ENCODE results near the gene ADARB2. TPM values are rescaled to one million over a fixed set of nuclear protein-coding genes. Genes with fewer than 3 reads are reported as not detected.

The ADARB2 gene
- total RNA-seq, 4 donors from 2014 or later, result 0.80 to 4.9 (median 2.3) TPM

DNA sequence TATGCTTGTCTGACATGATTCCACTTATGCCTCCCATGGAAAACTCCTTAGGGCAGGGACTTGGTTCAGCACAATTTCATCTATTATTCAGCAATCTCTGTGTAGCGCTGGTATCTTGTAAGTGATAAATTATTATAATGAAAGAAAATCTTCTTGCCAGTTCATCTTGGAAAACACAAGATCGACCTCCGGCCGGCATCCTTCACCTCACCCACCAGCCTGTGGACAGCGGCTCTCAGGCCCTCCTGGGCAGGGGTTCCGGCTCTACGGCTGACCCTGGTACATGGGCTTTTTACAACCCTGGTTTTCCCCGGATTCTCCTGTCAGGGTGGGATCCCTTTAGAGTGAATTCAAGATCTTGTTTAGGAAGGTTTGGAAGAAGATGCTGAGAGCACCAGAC is 145.6 kb downstream of the ADARB2 start:
- intact Hi-C loops (cut with DNase I; ENCODE audit: low total_unique reads) (no loop called here), in situ Hi-C loops (cut with MboI; ENCODE audit: low pct_ligation_motif_present in 1 of 4, low pct_unique_long_range_greater_than_20kb in 1 of 4, low sequenced_read_pairs in 3 of 4) (no loop called here)
- H3K27ac ChIP-seq, result no peak overlapping the region
- no peaks in the 10 kb centered on the region for H3K9me3 ChIP-seq
- 75 to 88% methylated on average over 5 to 8 of the region's 8 CpGs for WGBS, 2 donors (ENCODE audit: low coverage in 1 of 2)
- no peaks in the 10 kb centered on the region for H3K36me3 ChIP-seq
- no peak for DNase-seq
- no peaks in the 10 kb centered on the region for H3K27me3 ChIP-seq
- H3K4me1 ChIP-seq, result no peaks in the 10 kb centered on the region
- H3K4me3 ChIP-seq, result no peak overlapping the region
- TF ChIP-seq, protein P1, sequence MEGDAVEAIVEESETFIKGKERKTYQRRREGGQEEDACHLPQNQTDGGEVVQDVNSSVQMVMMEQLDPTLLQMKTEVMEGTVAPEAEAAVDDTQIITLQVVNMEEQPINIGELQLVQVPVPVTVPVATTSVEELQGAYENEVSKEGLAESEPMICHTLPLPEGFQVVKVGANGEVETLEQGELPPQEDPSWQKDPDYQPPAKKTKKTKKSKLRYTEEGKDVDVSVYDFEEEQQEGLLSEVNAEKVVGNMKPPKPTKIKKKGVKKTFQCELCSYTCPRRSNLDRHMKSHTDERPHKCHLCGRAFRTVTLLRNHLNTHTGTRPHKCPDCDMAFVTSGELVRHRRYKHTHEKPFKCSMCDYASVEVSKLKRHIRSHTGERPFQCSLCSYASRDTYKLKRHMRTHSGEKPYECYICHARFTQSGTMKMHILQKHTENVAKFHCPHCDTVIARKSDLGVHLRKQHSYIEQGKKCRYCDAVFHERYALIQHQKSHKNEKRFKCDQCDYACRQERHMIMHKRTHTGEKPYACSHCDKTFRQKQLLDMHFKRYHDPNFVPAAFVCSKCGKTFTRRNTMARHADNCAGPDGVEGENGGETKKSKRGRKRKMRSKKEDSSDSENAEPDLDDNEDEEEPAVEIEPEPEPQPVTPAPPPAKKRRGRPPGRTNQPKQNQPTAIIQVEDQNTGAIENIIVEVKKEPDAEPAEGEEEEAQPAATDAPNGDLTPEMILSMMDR (IDR thresholded peaks at IDR 0.05), result no peak
- TF ChIP-seq POLR2AphosphoS5 (IDR thresholded peaks at IDR 0.05) (no peak), POLR2A (IDR thresholded peaks at IDR 0.05) (no peak), EP300 (IDR thresholded peaks at IDR 0.05; ENCODE audit: low read depth) (no peak)

DNA sequence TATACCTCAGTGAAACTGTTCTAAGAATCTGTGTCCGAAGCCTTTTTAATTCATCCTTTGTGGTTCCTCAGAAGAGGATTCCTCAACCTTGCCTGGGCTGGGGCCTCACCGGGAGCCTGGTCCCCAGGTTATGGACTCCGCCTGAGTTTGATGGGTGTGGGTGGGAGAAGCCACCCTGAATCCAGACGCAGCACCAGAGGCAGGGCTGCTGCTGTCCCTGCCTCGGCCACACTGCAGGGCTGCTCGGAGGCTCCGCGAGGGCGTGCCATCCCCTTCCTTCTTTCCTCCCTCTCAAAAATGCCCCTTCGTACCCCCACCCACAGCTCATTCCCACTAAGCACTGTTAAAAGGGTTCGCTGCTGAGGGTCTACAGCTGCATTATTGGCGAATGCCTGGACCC is 146.3 kb downstream of the ADARB2 start:
- Histone ChIP-seq H3K27me3 (no peaks in the 10 kb centered on the region), H3K4me1 (no peaks in the 10 kb centered on the region), H3K36me3 (no peaks in the 10 kb centered on the region), H3K4me3 (no peak overlapping the region), H3K27ac (no peak overlapping the region), H3K9me3 (no peaks in the 10 kb centered on the region)
- no peak for DNase-seq
- TF ChIP-seq POLR2AphosphoS5 (IDR thresholded peaks at IDR 0.05) (no peak), EP300 (IDR thresholded peaks at IDR 0.05; ENCODE audit: low read depth) (no peak), POLR2A (IDR thresholded peaks at IDR 0.05) (no peak)
- TF ChIP-seq, protein P1 (IDR thresholded peaks at IDR 0.05), result no peak
- in situ Hi-C loops (cut with MboI; ENCODE audit: low pct_ligation_motif_present in 1 of 4, low pct_unique_long_range_greater_than_20kb in 1 of 4, low sequenced_read_pairs in 3 of 4), result no loop called here
- WGBS, 2 donors (ENCODE audit: low coverage in 1 of 2), result 81 to 90% methylated on average over 2 to 12 of the region's 12 CpGs
- intact Hi-C loops (cut with DNase I; ENCODE audit: low total_unique reads), result no loop called here

DNA sequence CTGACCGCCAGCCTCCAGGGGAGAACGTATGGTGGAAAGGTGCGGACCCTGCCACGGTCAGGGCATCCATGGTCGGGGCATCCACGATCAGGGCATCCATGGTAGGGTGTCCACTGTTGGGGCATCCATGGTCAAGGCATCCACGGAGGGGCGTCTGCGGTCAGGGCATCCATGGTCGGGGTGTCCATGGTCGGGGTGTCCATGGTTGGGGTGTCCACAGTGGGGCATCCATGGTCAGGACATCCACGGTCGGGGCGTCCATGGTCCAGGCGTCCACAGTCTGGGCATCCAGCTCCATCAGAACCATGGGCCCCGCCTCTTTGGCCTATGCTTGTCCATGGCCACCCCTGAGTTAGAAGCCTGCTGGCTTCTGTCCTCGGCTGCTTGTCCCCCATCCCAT is 148.1 kb downstream of the ADARB2 start:
- Histone ChIP-seq H3K4me1 (no peaks in the 10 kb centered on the region), H3K27me3 (no peaks in the 10 kb centered on the region), H3K9me3 (no peaks in the 10 kb centered on the region), H3K27ac (no peak overlapping the region), H3K36me3 (no peaks in the 10 kb centered on the region), H3K4me3 (no peak overlapping the region)
- DNase-seq, result no peak
- intact Hi-C loops (cut with DNase I; ENCODE audit: low total_unique reads), result no loop called here
- in situ Hi-C loops (cut with MboI; ENCODE audit: low pct_ligation_motif_present in 1 of 4, low pct_unique_long_range_greater_than_20kb in 1 of 4, low sequenced_read_pairs in 3 of 4), result no loop called here
- TF ChIP-seq POLR2A (IDR thresholded peaks at IDR 0.05) (no peak), POLR2AphosphoS5 (IDR thresholded peaks at IDR 0.05) (no peak), EP300 (IDR thresholded peaks at IDR 0.05; ENCODE audit: low read depth) (no peak)
- TF ChIP-seq, protein P1 (IDR thresholded peaks at IDR 0.05), result no peak
- 93% methylated on average over 17 of the region's 17 CpGs; no CpG with 5 or more reads in 1 of the 2 donors for WGBS, 2 donors (ENCODE audit: low coverage in 1 of 2)

DNA sequence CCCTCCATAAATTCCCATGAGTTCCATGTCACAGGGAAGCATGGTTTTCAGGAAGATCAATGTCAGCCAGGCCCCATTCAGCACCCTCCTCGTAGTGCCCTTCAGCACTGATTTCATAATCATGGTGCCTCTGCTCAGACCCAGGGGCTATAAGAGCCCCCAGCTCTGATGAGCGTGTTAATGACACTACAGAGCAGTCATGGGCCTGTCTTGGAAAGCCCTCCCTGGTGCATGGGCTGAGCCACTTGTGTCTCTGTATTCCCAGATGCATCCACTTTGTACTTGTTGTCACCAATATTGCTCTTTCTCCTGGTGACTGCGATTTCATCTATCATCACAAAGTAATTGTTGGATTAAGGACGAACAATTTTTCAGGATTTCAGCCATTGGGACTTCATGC is 154.6 kb downstream of the ADARB2 start:
- in situ Hi-C loops (cut with MboI; ENCODE audit: low pct_ligation_motif_present in 1 of 4, low pct_unique_long_range_greater_than_20kb in 1 of 4, low sequenced_read_pairs in 3 of 4), result no loop called here
- intact Hi-C loops (cut with DNase I; ENCODE audit: low total_unique reads), result no loop called here
- H3K4me1 ChIP-seq, result no peaks in the 10 kb centered on the region
- no peaks in the 10 kb centered on the region for H3K27me3 ChIP-seq
- DNase-seq, result no peak
- no peak overlapping the region for H3K4me3 ChIP-seq
- WGBS, 2 donors (ENCODE audit: low coverage in 1 of 2), result 64 to 80% methylated on average over 1 to 4 of the region's 4 CpGs
- H3K9me3 ChIP-seq, result no peaks in the 10 kb centered on the region
- H3K27ac ChIP-seq, result no peak overlapping the region
- TF ChIP-seq POLR2A (IDR thresholded peaks at IDR 0.05), result no peak
- TF ChIP-seq EP300 (IDR thresholded peaks at IDR 0.05; ENCODE audit: low read depth), result no peak
- TF ChIP-seq, protein P1 (IDR thresholded peaks at IDR 0.05), result no peak
- TF ChIP-seq POLR2AphosphoS5 (IDR thresholded peaks at IDR 0.05), result no peak
- no peaks in the 10 kb centered on the region for H3K36me3 ChIP-seq
